HepG2 (cell line): Measurements from ENCODE around the gene TXLNA. TPM values are rescaled to one million over a fixed set of nuclear protein-coding genes. Genes with fewer than 3 reads are reported as not detected.

ENCODE experiments used
- CCDC6 ChIP-seq: sonication (generic); formaldehyde crosslinking; IDR thresholded peaks from 2 replicates; pipeline ENCODE4 v1.8.1; 2022; ENCODE audit warnings: mild to moderate bottlenecking, missing genetic modification reagents, moderate library complexity
- DMAP1 ChIP-seq: IDR thresholded peaks from 2 replicates; pipeline ENCODE4 v1.6.1; 2016
- HDAC6 ChIP-seq: fragments of 200-600 bp; sonication (generic); IDR thresholded peaks from 2 replicates; pipeline ENCODE4 v1.7.0; 2017; ENCODE audit warnings: mild to moderate bottlenecking, antibody characterized with exemption, low read length, low read depth
- KDM4B ChIP-seq: sonication (generic); formaldehyde crosslinking; IDR thresholded peaks from 2 replicates; pipeline ENCODE4 v1.4.0; 2020; ENCODE audit warnings: missing genetic modification reagents
- KLF15 ChIP-seq: sonication (generic); formaldehyde crosslinking; IDR thresholded peaks from 2 replicates; pipeline ENCODE4 v1.8.1; 2023; ENCODE audit warnings: borderline replicate concordance, mild to moderate bottlenecking, inconsistent platforms, missing genetic modification reagents, mixed read lengths
- MTA3 ChIP-seq: sonication (generic); formaldehyde crosslinking; IDR thresholded peaks from 2 replicates; pipeline ENCODE4 v1.4.0; 2020; ENCODE audit warnings: missing genetic modification reagents
- NR2F1 ChIP-seq, 2 experiments: fragments of 450-650 bp in 1 of 2; formaldehyde crosslinking in 1 of 2; IDR thresholded peaks; 2 replicates each; pipeline versions ENCODE4 v1.5.0 to v1.6.1; 2016 to 2020; ENCODE audit warnings: mild to moderate bottlenecking in 1 of 2, missing compliant biosample characterization in 1 of 2, missing genetic modification reagents in 1 of 2, moderate library complexity in 1 of 2
- SIN3B ChIP-seq: fragments of 150-350 bp; IDR thresholded peaks from 2 replicates; pipeline ENCODE4 v1.6.1; 2014; ENCODE audit warnings: low read length
- TEAD3 ChIP-seq: optimal IDR thresholded peaks from 2 replicates; pipeline ENCODE3; 2016; ENCODE audit warnings: borderline replicate concordance
- ZSCAN25 ChIP-seq: sonication (generic); formaldehyde crosslinking; IDR thresholded peaks from 2 replicates; pipeline ENCODE4 v1.8.0; 2022; ENCODE audit warnings: mild to moderate bottlenecking, missing genetic modification reagents
- polyA plus RNA-seq, 8 experiments: library from polyadenylated mRNA; depleted of rRNA in 3 of 8; stranded (reverse) in 7 of 8; unstranded in 1 of 8; fragments of >200 nt; fragmentation: Illumina TruSeq in 4 of 8; extraction: Trizol in 4 of 8; gene quantifications; 2 replicates each; pipeline versions ENCODE4 v1.2.1 to v1.2.3, GENCODE V29; 2011 to 2016; ENCODE audit warnings: low read depth in 4 of 8, missing spikeins in 1 of 8, mixed read lengths in 1 of 8; ENCODE audit not compliant: insufficient read depth in 1 of 8
- total RNA-seq, 5 experiments: library from RNA; depleted of rRNA; stranded (reverse); fragments of >200 nt; fragmentation: Illumina TruSeq; extraction: Trizol; gene quantifications; 2 replicates each; pipeline ENCODE4 v1.2.3, GENCODE V29; 2016; ENCODE audit warnings: low read depth in 1 of 5
- TF ChIP-seq, protein P1 (sequence below), 2 experiments: sonication (generic) in 1 of 2; formaldehyde crosslinking in 1 of 2; IDR thresholded peaks; 2 replicates each; pipeline versions ENCODE4 v1.6.1 to v1.9.0; 2014 to 2022; ENCODE audit warnings: antibody characterized with exemption in 1 of 2, borderline replicate concordance in 1 of 2, inconsistent platforms in 1 of 2, low read depth in 1 of 2, missing genetic modification reagents in 1 of 2
- TF ChIP-seq, protein P2 (sequence below): sonication (generic); formaldehyde crosslinking; IDR thresholded peaks from 2 replicates; pipeline ENCODE4 v1.4.0; 2020; ENCODE audit warnings: mild to moderate bottlenecking, missing genetic modification reagents
- TF ChIP-seq, protein P3 (sequence below): sonication (generic); formaldehyde crosslinking; IDR thresholded peaks from 2 replicates; pipeline ENCODE4 v1.9.0; 2022; ENCODE audit warnings: missing genetic modification reagents, mild to moderate bottlenecking, borderline replicate concordance
- TF ChIP-seq, protein P4 (sequence below): sonication (generic); formaldehyde crosslinking; IDR thresholded peaks from 2 replicates; pipeline ENCODE4 v1.4.0; 2020; ENCODE audit warnings: missing genetic modification reagents, borderline replicate concordance

Gene TXLNA
- total and polyA plus RNA-seq, 2 of the 13 experiments (the other 11 are each of a cell fraction or from before 2014, with no cell fraction given): 29.6 to 67.8 TPM

DNA sequence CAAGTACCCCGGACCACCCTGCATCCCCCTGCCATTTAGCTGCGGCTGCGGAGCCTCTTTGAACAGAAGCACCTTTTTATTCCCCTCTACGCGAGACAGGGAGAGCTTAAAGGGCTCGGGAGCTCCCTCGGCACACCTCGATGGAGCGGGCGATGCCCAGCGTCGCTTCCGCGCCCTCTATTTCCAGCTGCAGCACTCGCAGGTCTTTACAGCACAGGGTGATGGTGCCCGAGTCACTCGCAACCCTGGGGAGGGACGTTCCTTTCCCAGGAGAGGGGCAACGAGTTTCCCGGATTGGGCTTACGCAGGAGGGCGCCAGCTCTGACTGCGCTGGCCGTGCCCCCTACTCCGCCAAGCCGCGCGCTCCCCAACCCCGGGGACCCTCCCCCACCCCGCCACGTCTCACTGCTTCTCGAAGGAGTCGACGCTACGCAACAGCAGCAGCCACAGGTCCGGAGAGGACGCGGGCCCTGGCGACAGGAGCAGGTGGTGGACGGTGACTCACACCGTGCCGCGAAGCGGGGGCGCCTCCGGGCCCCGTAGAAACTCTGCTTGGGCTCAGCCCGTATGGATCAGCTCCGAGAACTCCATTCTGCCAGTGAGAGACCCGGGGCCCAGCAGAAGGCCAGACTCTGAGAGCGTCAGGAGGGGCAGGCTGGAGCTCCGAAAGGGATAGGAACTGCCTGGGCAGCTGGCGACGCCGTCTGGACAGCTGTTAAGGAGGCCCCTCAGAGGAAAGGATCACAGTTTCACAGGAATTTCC lies 61.7 kb downstream of the TXLNA start (continued):
- TF ChIP-seq, protein P1, sequence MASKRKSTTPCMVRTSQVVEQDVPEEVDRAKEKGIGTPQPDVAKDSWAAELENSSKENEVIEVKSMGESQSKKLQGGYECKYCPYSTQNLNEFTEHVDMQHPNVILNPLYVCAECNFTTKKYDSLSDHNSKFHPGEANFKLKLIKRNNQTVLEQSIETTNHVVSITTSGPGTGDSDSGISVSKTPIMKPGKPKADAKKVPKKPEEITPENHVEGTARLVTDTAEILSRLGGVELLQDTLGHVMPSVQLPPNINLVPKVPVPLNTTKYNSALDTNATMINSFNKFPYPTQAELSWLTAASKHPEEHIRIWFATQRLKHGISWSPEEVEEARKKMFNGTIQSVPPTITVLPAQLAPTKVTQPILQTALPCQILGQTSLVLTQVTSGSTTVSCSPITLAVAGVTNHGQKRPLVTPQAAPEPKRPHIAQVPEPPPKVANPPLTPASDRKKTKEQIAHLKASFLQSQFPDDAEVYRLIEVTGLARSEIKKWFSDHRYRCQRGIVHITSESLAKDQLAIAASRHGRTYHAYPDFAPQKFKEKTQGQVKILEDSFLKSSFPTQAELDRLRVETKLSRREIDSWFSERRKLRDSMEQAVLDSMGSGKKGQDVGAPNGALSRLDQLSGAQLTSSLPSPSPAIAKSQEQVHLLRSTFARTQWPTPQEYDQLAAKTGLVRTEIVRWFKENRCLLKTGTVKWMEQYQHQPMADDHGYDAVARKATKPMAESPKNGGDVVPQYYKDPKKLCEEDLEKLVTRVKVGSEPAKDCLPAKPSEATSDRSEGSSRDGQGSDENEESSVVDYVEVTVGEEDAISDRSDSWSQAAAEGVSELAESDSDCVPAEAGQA (IDR thresholded peaks at IDR 0.05; ENCODE audit: low read depth): no peak
- TF ChIP-seq, protein P1 (CRISPR knock-in tag; IDR thresholded peaks at IDR 0.05; ENCODE audit: borderline replicate concordance): 0 out of 2 replicates have a peak, but pooled peaks have one; percentile 33
- TF ChIP-seq KDM4B (CRISPR knock-in tag): 0 out of 2 replicates have a peak, but pooled peaks have one; percentile 10
- peak; percentile 35; the same call in 1 of the 2 replicates for TF ChIP-seq ZSCAN25
- no peak for TF ChIP-seq NR2F1 (CRISPR knock-in tag; IDR thresholded peaks at IDR 0.05)
- 0 out of 2 replicates have a peak, but pooled peaks have one; percentile 53 for TF ChIP-seq KLF15
- TF ChIP-seq TEAD3: peak; percentile 6
- no peak for TF ChIP-seq SIN3B
- TF ChIP-seq, protein P2, sequence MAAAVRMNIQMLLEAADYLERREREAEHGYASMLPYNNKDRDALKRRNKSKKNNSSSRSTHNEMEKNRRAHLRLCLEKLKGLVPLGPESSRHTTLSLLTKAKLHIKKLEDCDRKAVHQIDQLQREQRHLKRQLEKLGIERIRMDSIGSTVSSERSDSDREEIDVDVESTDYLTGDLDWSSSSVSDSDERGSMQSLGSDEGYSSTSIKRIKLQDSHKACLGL: peak; percentile 62; the same call in 1 of the 2 replicates
- TF ChIP-seq CCDC6 (CRISPR knock-in tag): no peak
- TF ChIP-seq, protein P3, sequence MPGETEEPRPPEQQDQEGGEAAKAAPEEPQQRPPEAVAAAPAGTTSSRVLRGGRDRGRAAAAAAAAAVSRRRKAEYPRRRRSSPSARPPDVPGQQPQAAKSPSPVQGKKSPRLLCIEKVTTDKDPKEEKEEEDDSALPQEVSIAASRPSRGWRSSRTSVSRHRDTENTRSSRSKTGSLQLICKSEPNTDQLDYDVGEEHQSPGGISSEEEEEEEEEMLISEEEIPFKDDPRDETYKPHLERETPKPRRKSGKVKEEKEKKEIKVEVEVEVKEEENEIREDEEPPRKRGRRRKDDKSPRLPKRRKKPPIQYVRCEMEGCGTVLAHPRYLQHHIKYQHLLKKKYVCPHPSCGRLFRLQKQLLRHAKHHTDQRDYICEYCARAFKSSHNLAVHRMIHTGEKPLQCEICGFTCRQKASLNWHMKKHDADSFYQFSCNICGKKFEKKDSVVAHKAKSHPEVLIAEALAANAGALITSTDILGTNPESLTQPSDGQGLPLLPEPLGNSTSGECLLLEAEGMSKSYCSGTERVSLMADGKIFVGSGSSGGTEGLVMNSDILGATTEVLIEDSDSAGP (CRISPR knock-in tag): peak; percentile 64
- no peak for TF ChIP-seq MTA3 (CRISPR knock-in tag)
- TF ChIP-seq, protein P4, sequence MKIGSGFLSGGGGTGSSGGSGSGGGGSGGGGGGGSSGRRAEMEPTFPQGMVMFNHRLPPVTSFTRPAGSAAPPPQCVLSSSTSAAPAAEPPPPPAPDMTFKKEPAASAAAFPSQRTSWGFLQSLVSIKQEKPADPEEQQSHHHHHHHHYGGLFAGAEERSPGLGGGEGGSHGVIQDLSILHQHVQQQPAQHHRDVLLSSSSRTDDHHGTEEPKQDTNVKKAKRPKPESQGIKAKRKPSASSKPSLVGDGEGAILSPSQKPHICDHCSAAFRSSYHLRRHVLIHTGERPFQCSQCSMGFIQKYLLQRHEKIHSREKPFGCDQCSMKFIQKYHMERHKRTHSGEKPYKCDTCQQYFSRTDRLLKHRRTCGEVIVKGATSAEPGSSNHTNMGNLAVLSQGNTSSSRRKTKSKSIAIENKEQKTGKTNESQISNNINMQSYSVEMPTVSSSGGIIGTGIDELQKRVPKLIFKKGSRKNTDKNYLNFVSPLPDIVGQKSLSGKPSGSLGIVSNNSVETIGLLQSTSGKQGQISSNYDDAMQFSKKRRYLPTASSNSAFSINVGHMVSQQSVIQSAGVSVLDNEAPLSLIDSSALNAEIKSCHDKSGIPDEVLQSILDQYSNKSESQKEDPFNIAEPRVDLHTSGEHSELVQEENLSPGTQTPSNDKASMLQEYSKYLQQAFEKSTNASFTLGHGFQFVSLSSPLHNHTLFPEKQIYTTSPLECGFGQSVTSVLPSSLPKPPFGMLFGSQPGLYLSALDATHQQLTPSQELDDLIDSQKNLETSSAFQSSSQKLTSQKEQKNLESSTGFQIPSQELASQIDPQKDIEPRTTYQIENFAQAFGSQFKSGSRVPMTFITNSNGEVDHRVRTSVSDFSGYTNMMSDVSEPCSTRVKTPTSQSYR (CRISPR knock-in tag): peak; percentile 73; the same call in 1 of the 2 replicates
- peak; percentile 21; the same call in 1 of the 2 replicates for TF ChIP-seq DMAP1 (CRISPR knock-in tag)
- no peak for TF ChIP-seq HDAC6
